GM23248 (cell line): ENCODE results near the gene KRTAP22-1.

ENCODE experiments used
- EZH2 ChIP-seq: fragments of 200-600 bp; sonication (generic); IDR thresholded peaks from 2 replicates; pipeline ENCODE4 v1.6.1; 2018; ENCODE audit warnings: antibody characterized with exemption, mild to moderate bottlenecking; ENCODE audit not compliant: insufficient read depth, poor library complexity, severe bottlenecking
- EZH2phosphoT487 ChIP-seq: fragments of 200-600 bp; sonication (generic); IDR thresholded peaks from 2 replicates; pipeline ENCODE4 v1.6.1; 2018; ENCODE audit warnings: antibody characterized with exemption, moderate library complexity, mild to moderate bottlenecking, low read depth; ENCODE audit not compliant: insufficient read depth

- TF ChIP-seq EZH2 (no peak), EZH2phosphoT487 (no peak)
These were observed 39.5 kb upstream of the KRTAP22-1 start, which contains the start of gene KRTAP19-7 for GRCh38 chr21:30561264-30561895.
